Natural killer cell (primary cell): ENCODE data around the gene ABCB8. TPM values are rescaled to one million over a fixed set of nuclear protein-coding genes. Genes with fewer than 3 reads are reported as not detected.

ENCODE experiments used
- ATAC-seq, 3 donors: fragments of 150-1000 bp in 2 of 3; fragments of 200-7000 bp in 1 of 3; cut with Tn5 transposase; 1 replicate in 1 of 3; 2 replicates in 2 of 3; pipeline ENCODE4 v1.10.0; 2021; ENCODE audit warnings: mild to moderate bottlenecking in 2 of 3, moderate library complexity in 2 of 3
- DNase-seq, 2 donors: peaks; one replicate each; pipeline versions ENCODE4 v3.0.0 to v3.0.0-alpha.2; 2013 to 2021; ENCODE audit warnings: mixed read lengths in 1 of 2
- H3K27ac ChIP-seq: one replicate; pipeline ENCODE4 v1.5.1; 2013; ENCODE audit warnings: mild to moderate bottlenecking, low read length
- H3K27me3 ChIP-seq: one replicate; pipeline ENCODE4 v1.6.1; 2013; ENCODE audit warnings: low read length; ENCODE audit not compliant: control insufficient read depth, insufficient read depth
- H3K36me3 ChIP-seq: one replicate; pipeline ENCODE4 v1.6.1; 2013; ENCODE audit warnings: low read length; ENCODE audit not compliant: control insufficient read depth, insufficient read depth
- H3K4me1 ChIP-seq: one replicate; pipeline ENCODE4 v1.6.1; 2013; ENCODE audit warnings: low read length; ENCODE audit not compliant: control insufficient read depth, insufficient read depth
- H3K4me3 ChIP-seq: one replicate; pipeline ENCODE4 v1.5.1; 2013; ENCODE audit warnings: low read length
- H3K9me3 ChIP-seq: one replicate; pipeline ENCODE4 v1.6.1; 2013; ENCODE audit warnings: low read length; ENCODE audit not compliant: control insufficient read depth, insufficient read depth
- H3K27ac Mint-ChIP-seq, 2 donors: one replicate each; pipeline ENCODE4 v1.8.0; 2022; ENCODE audit warnings: mild to moderate bottlenecking in 2 of 2, mixed read lengths in 2 of 2, moderate library complexity in 1 of 2
- H3K27me3 Mint-ChIP-seq, 2 donors: one replicate each; pipeline ENCODE4 v1.8.0; 2022; ENCODE audit warnings: low read depth in 2 of 2, mixed read lengths in 2 of 2
- H3K36me3 Mint-ChIP-seq: one replicate; pipeline ENCODE4 v1.8.0; 2022; ENCODE audit warnings: mixed read lengths
- H3K4me1 Mint-ChIP-seq, 2 donors: one replicate each; pipeline ENCODE4 v1.8.0; 2022; ENCODE audit warnings: mixed read lengths in 2 of 2
- H3K4me3 Mint-ChIP-seq: one replicate; pipeline ENCODE4 v1.8.0; 2022; ENCODE audit warnings: mild to moderate bottlenecking, moderate library complexity, mixed read lengths
- H3K9me3 Mint-ChIP-seq, 2 donors: one replicate each; pipeline ENCODE4 v1.8.0; 2022; ENCODE audit warnings: mixed read lengths in 2 of 2
- WGBS: methylation state at CpG from one replicate; pipeline ENCODE4 v1.1.7; 2013; ENCODE audit warnings: missing lambda C conversion rate; ENCODE audit not compliant: insufficient coverage; 5-methylcytosine and 5-hydroxymethylcytosine counted together
- intact Hi-C: fragments of 100-400 bp; cut with micrococcal nuclease; formaldehyde crosslinking; loops from one replicate; pipeline ENCODE4 v1.14.2; 2022
- total RNA-seq, 4 donors: library from RNA; stranded (reverse); fragments of 120-200 nt in 1 of 4; gene quantifications; one replicate each; pipeline versions ENCODE4 v1.2.3 to v1.2.4, GENCODE V29; 2013 to 2022
- TF ChIP-seq, protein P1 (sequence below): fragments of 200-600 bp; IDR thresholded peaks from one replicate; pipeline ENCODE4 v1.8.0; 2022; ENCODE audit warnings: antibody characterized with exemption

ABCB8 gene
- total RNA-seq, 3 donors from 2014 or later (not counting 1 experiment from before 2014, with no cell fraction given), result 50.6 to 60.5 (median 53.7) TPM

GRCh38 chr7:151012911-151013347 is 15.3 kb upstream of the ABCB8 start:
- H3K36me3 ChIP-seq, result no peaks in the 10 kb centered on the region
- H3K9me3 ChIP-seq, result no peaks in the 10 kb centered on the region
- TF ChIP-seq, protein P1, sequence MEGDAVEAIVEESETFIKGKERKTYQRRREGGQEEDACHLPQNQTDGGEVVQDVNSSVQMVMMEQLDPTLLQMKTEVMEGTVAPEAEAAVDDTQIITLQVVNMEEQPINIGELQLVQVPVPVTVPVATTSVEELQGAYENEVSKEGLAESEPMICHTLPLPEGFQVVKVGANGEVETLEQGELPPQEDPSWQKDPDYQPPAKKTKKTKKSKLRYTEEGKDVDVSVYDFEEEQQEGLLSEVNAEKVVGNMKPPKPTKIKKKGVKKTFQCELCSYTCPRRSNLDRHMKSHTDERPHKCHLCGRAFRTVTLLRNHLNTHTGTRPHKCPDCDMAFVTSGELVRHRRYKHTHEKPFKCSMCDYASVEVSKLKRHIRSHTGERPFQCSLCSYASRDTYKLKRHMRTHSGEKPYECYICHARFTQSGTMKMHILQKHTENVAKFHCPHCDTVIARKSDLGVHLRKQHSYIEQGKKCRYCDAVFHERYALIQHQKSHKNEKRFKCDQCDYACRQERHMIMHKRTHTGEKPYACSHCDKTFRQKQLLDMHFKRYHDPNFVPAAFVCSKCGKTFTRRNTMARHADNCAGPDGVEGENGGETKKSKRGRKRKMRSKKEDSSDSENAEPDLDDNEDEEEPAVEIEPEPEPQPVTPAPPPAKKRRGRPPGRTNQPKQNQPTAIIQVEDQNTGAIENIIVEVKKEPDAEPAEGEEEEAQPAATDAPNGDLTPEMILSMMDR, result no peak
- Mint-ChIP-seq H3K27me3 (peaks cover 0 to 10% of the 10 kb centered on the region in 2 donors), H3K27ac (peak overlapping the region; percentile 94 to 95), H3K36me3 (no peaks in the 10 kb centered on the region), H3K4me3 (peak overlapping the region; percentile 67), H3K9me3 (no peaks in the 10 kb centered on the region), H3K4me1 (peaks cover 56 to 84% of the 10 kb centered on the region in 2 donors)
- no peaks in the 10 kb centered on the region for H3K27me3 ChIP-seq
- no peak overlapping the region for H3K4me3 ChIP-seq
- WGBS, result 40% methylated on average over 23 of the region's 23 CpGs
- H3K4me1 ChIP-seq, result peaks cover 79% of the 10 kb centered on the region
- intact Hi-C loops, result loop anchor here (1.0 to 10.0 kb wide), 3 partner anchors 36 to 348 kb away; partner anchors contain the start of gene KCNH2
- H3K27ac ChIP-seq, result peak overlapping the region; percentile 53
- peak in 1 of 2 donors; percentile 61 for DNase-seq
- no peak for ATAC-seq

DNA sequence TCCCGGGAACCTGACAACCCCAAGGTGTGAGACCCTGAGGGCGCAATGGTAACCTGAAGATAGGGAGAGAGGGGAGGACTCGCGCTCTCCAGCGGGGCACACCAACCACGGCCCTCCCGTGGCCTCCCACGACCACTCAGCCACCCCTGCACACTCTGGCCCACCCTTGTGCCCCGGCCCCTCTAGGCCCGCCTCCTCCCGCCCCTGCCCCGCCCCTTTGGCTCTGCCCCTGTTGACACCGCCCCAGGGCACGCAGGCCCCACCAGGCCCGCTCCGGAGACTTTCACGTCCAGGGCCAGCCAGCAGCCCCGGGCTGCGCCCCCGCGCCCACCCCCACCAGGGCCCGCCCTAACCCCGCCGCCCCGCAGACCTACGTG is 14.9 kb upstream of the ABCB8 start:
- Histone ChIP-seq H3K4me1 (peaks cover 79% of the 10 kb centered on the region), H3K36me3 (no peaks in the 10 kb centered on the region), H3K27ac (peak overlapping the region; percentile 53), H3K4me3 (no peak overlapping the region), H3K9me3 (no peaks in the 10 kb centered on the region), H3K27me3 (no peaks in the 10 kb centered on the region)
- DNase-seq (no peak), ATAC-seq (no peak)
- Mint-ChIP-seq H3K9me3 (no peaks in the 10 kb centered on the region), H3K36me3 (no peaks in the 10 kb centered on the region), H3K4me3 (peak overlapping the region; percentile 67), H3K27ac (peak overlapping the region; percentile 94 to 95), H3K27me3 (peaks cover 0 to 13% of the 10 kb centered on the region in 2 donors), H3K4me1 (peaks cover 56 to 84% of the 10 kb centered on the region in 2 donors)
- intact Hi-C loops, result loop anchor here (1.0 to 10.0 kb wide), 3 partner anchors 36 to 349 kb away; partner anchors contain the start of gene KCNH2
- 17% methylated on average over 24 of the region's 26 CpGs for WGBS
- TF ChIP-seq, protein P1, result no peak

- TF ChIP-seq, protein P1, result peak; percentile 20
- H3K4me3 ChIP-seq, result peak overlapping the region; percentile 44
- H3K4me1 ChIP-seq, result peaks cover 77% of the 10 kb centered on the region
- peak; percentile 59 to 76 (median 75) for ATAC-seq
- peak overlapping the region; percentile 85 for H3K27ac ChIP-seq
- Mint-ChIP-seq H3K9me3 (no peaks in the 10 kb centered on the region), H3K4me3 (peak overlapping the region; percentile 97), H3K27ac (peak overlapping the region; percentile 94 to 95), H3K4me1 (peaks cover 56 to 84% of the 10 kb centered on the region in 2 donors), H3K36me3 (no peaks in the 10 kb centered on the region), H3K27me3 (peaks cover 0 to 18% of the 10 kb centered on the region in 2 donors)
- no peaks in the 10 kb centered on the region for H3K27me3 ChIP-seq
- intact Hi-C loops, result loop anchor here (1.0 to 10.0 kb wide), 3 partner anchors 37 to 349 kb away; partner anchors contain the start of gene KCNH2
- peak; percentile 86 to 99 for DNase-seq
- 8% methylated on average over 54 of the region's 55 CpGs for WGBS
- no peaks in the 10 kb centered on the region for H3K36me3 ChIP-seq
- H3K9me3 ChIP-seq, result no peaks in the 10 kb centered on the region
These were observed 14.3 kb upstream of the ABCB8 start for GRCh38 chr7:151013733-151014497.
